CD14-positive monocyte (primary cell): ENCODE measurements around the gene CLDN7. TPM values are rescaled to one million over a fixed set of nuclear protein-coding genes. Genes with fewer than 3 reads are reported as not detected.
A peak's percentile ranks its signal among the peaks of the same experiment; 100 is the strongest.

Experiments used
- DNase-seq, 3 donors: peaks; one replicate each; pipeline ENCODE4 v3.0.0-alpha.2; 2011 to 2022
- H2AFZ ChIP-seq: 2 replicates; pipeline ENCODE4 v1.6.0; 2012; ENCODE audit warnings: mild to moderate bottlenecking, low read depth, low read length, inconsistent platforms; ENCODE audit not compliant: insufficient read depth, poor library complexity, severe bottlenecking
- H3K27ac ChIP-seq, 2 donors: 1 replicate in 1 of 2; 2 replicates in 1 of 2; pipeline ENCODE4 v1.5.1; 2012 to 2013; ENCODE audit warnings: low read length in 2 of 2, control low read depth in 1 of 2, inconsistent platforms in 1 of 2, low read depth in 1 of 2, mild to moderate bottlenecking in 1 of 2
- H3K27me3 ChIP-seq, 2 donors: one replicate each; pipeline versions ENCODE4 v1.6.0 to v1.6.1; 2011 to 2013; ENCODE audit warnings: low read length in 2 of 2; ENCODE audit not compliant: control insufficient read depth in 2 of 2, insufficient read depth in 2 of 2
- H3K36me3 ChIP-seq, 2 donors: replicated peaks in 1 of 2; 1 replicate in 1 of 2; 2 replicates in 1 of 2; pipeline versions ENCODE4 v1.5.1 to v1.6.1; 2012 to 2013; ENCODE audit warnings: low read length in 2 of 2, control low read depth in 1 of 2, inconsistent platforms in 1 of 2, mild to moderate bottlenecking in 1 of 2; ENCODE audit not compliant: insufficient read depth in 2 of 2, control insufficient read depth in 1 of 2
- H3K4me1 ChIP-seq, 2 donors: 1 replicate in 1 of 2; 2 replicates in 1 of 2; pipeline versions ENCODE4 v1.5.1 to v1.6.1; 2012 to 2013; ENCODE audit warnings: low read length in 2 of 2, control low read depth in 1 of 2, inconsistent platforms in 1 of 2, mild to moderate bottlenecking in 1 of 2, moderate library complexity in 1 of 2; ENCODE audit not compliant: insufficient read depth in 2 of 2, control insufficient read depth in 1 of 2
- H3K4me2 ChIP-seq: replicated peaks from 2 replicates; pipeline ENCODE3; 2012; ENCODE audit warnings: low read length, moderate library complexity, mild to moderate bottlenecking; ENCODE audit not compliant: poor library complexity, severe bottlenecking; ENCODE audit errors: extremely low read depth
- H3K4me3 ChIP-seq, 3 experiments: fragments of 200-600 bp in 1 of 3; sonication (generic) in 1 of 3; replicated peaks in 1 of 3; 1 replicate in 2 of 3; 2 replicates in 1 of 3; pipeline ENCODE4 v1.5.1; 2011 to 2013; ENCODE audit warnings: low read length in 3 of 3, mild to moderate bottlenecking in 3 of 3, control low read depth in 2 of 3, low read depth in 2 of 3, inconsistent platforms in 1 of 3, moderate library complexity in 1 of 3
- H3K79me2 ChIP-seq: 2 replicates; pipeline ENCODE4 v1.6.0; 2012; ENCODE audit warnings: mild to moderate bottlenecking, control low read depth, inconsistent platforms, low read length, moderate library complexity; ENCODE audit not compliant: insufficient read depth
- H3K9ac ChIP-seq: 2 replicates; pipeline ENCODE4 v1.6.0; 2017; ENCODE audit warnings: low read length, mild to moderate bottlenecking; ENCODE audit not compliant: insufficient read depth, poor library complexity, severe bottlenecking
- H3K9me3 ChIP-seq, 2 donors: replicated peaks in 1 of 2; 1 replicate in 1 of 2; 2 replicates in 1 of 2; pipeline versions ENCODE4 v1.5.1 to v1.6.1; 2012 to 2013; ENCODE audit warnings: low read length in 2 of 2, control low read depth in 1 of 2; ENCODE audit not compliant: control insufficient read depth in 1 of 2, insufficient read depth in 1 of 2
- H4K20me1 ChIP-seq: 2 replicates; pipeline ENCODE4 v1.6.0; 2012; ENCODE audit warnings: mild to moderate bottlenecking, low read length, control low read depth, moderate library complexity; ENCODE audit not compliant: insufficient read depth
- H3K27ac Mint-ChIP-seq, 7 donors: one replicate each; pipeline ENCODE4 v1.8.0; 2020; ENCODE audit warnings: mild to moderate bottlenecking in 7 of 7, mixed read lengths in 7 of 7, moderate library complexity in 6 of 7, inconsistent platforms in 2 of 7
- H3K27me3 Mint-ChIP-seq, 3 donors: one replicate each; pipeline ENCODE4 v1.8.0; 2021 to 2022; ENCODE audit warnings: low read depth in 3 of 3, mild to moderate bottlenecking in 3 of 3, mixed read lengths in 3 of 3, moderate library complexity in 3 of 3, inconsistent platforms in 1 of 3
- H3K36me3 Mint-ChIP-seq, 2 donors: one replicate each; pipeline ENCODE4 v1.8.0; 2020; ENCODE audit warnings: mixed read lengths in 2 of 2, inconsistent platforms in 1 of 2, mild to moderate bottlenecking in 1 of 2
- H3K4me1 Mint-ChIP-seq: one replicate; pipeline ENCODE4 v1.8.0; 2020; ENCODE audit warnings: mild to moderate bottlenecking, mixed read lengths
- H3K4me3 Mint-ChIP-seq, 2 donors: one replicate each; pipeline ENCODE4 v1.8.0; 2020; ENCODE audit warnings: mild to moderate bottlenecking in 2 of 2, mixed read lengths in 2 of 2, moderate library complexity in 1 of 2
- H3K9me3 Mint-ChIP-seq, 7 donors: one replicate each; pipeline ENCODE4 v1.8.0; 2020 to 2022; ENCODE audit warnings: mixed read lengths in 7 of 7, mild to moderate bottlenecking in 6 of 7, moderate library complexity in 6 of 7, inconsistent platforms in 2 of 7
- CTCF ChIP-seq: fragments of 200-600 bp; IDR thresholded peaks from one replicate; pipeline ENCODE4 v1.8.0; 2022; ENCODE audit warnings: antibody characterized with exemption, mild to moderate bottlenecking
- WGBS: methylation state at CpG from one replicate; pipeline ENCODE4 v1.1.5; 2013; ENCODE audit warnings: missing lambda C conversion rate; ENCODE audit not compliant: insufficient coverage; 5-methylcytosine and 5-hydroxymethylcytosine counted together
- intact Hi-C, 2 donors: fragments of 100-400 bp; cut with micrococcal nuclease; formaldehyde crosslinking; loops; one replicate each; pipeline versions ENCODE4 v1.15.0 to v1.15.1; 2023
- polyA plus RNA-seq, 3 donors: library from polyadenylated mRNA; depleted of rRNA in 1 of 3; unstranded in 2 of 3; stranded (reverse) in 1 of 3; fragments of 300-500 nt in 2 of 3; fragments of >200 nt in 1 of 3; fragmentation: Illumina TruSeq in 2 of 3; gene quantifications; 1 replicate in 2 of 3; 2 replicates in 1 of 3; pipeline ENCODE4 v1.2.3, GENCODE V29; 2012 to 2021

Gene CLDN7
- polyA plus RNA-seq, 3 donors = 0.49 to 13.4 (median 2.1) TPM

DNA sequence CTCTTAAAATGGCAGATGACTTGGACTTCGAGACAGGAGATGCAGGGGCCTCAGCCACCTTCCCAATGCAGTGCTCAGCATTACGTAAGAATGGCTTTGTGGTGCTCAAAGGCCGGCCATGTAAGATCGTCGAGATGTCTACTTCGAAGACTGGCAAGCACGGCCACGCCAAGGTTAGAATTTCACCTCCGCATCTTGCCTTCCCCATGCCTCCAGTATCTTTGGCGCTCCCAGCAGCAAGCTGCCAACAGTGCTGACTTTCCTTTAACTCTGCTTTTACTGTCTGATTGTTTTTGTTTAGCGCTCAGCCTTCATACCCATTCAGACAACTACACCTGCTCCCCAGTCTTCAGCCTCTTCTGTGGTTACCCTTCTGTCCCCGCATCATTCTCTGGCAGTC is 47.4 kb upstream of the CLDN7 start:
- H3K27me3 Mint-ChIP-seq = peaks cover 0 to 2% (median 0%) of the 10 kb centered on the region in 3 donors
- intact Hi-C loops = loop anchor here (2.0 to 10.0 kb wide), 5 partner anchors 19 to 375 kb away; partner anchors contain the start of genes PHF23 (in 2 of the 2), CTDNEP1 (in 1 of the 2), ELP5 (in 1 of the 2) and MPDU1 (in 1 of the 2)
- H3K4me2 ChIP-seq = peak overlapping the region; percentile 87
- DNase-seq = peak in 1 of 3 donors; percentile 4
- H3K27ac Mint-ChIP-seq = peak overlapping the region; percentile 94 to 98 (median 98)
- peak overlapping the region; percentile 93 for H3K9ac ChIP-seq
- peaks cover 48 to 54% of the 10 kb centered on the region in 2 donors for H3K36me3 Mint-ChIP-seq
- TF ChIP-seq CTCF = no peak
- H2AFZ ChIP-seq = no peak overlapping the region
- H4K20me1 ChIP-seq = peaks cover 63% of the 10 kb centered on the region
- peaks cover 66% of the 10 kb centered on the region for H3K79me2 ChIP-seq
- H3K36me3 ChIP-seq = peaks cover 46 to 48% of the 10 kb centered on the region in 2 donors
- H3K4me1 ChIP-seq = peaks cover 38% of the 10 kb centered on the region in 2 donors
- peak overlapping the region; percentile 85 to 93 for H3K4me3 Mint-ChIP-seq
- peaks cover 43% of the 10 kb centered on the region for H3K4me1 Mint-ChIP-seq
- H3K9me3 Mint-ChIP-seq = no peaks in the 10 kb centered on the region
- H3K27me3 ChIP-seq = no peaks in the 10 kb centered on the region
- no peaks in the 10 kb centered on the region for H3K9me3 ChIP-seq
- H3K4me3 ChIP-seq = peak overlapping the region in 1 of 3 experiments; percentile 97
- 75% methylated on average over 12 of the region's 12 CpGs for WGBS
- H3K27ac ChIP-seq = peak overlapping the region; percentile 95 to 96

DNA sequence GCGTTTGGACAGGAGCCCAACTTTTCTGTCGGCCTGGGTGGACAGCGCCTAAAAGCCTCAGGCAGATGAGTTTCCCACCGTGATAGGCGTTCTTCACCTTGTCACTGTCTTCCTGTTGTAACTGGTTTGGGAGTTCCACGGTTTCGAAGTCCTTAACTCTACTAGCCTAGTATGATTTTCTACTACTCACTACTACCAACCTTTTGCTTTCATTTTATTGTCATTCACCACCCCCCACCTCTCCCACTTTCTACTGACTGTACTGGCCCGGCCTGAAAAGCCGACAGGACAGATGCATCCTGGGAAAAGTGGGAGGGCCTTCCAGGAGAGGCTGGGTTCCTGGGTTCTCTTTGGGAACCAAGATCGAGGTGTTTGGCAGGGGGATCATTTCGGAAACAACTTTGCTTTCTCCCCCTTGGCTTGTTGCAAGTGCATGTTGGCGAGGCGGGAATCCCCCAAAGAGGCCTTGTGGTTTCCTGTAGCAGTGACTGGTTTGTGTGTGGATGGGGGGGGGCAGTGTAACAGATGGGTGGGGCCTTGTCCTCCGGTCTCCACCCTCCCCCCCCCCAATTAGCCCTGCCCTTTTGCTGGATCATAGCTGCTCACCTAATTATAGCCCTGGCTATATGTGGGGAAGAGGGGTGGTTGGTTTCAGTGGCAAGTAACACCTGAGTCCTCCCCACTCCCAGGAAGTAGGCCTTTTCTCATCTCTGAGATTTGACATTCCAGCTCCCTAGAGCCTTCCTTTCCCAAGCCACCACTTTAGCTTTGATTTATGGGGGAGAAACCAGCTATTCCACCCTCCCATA is 46.6 kb upstream of the CLDN7 start:
- no peak overlapping the region for H2AFZ ChIP-seq
- H3K9ac ChIP-seq = peak overlapping the region; percentile 93
- H3K79me2 ChIP-seq = peaks cover 58% of the 10 kb centered on the region
- peaks cover 58% of the 10 kb centered on the region for H4K20me1 ChIP-seq
- TF ChIP-seq CTCF = no peak
- H3K4me3 Mint-ChIP-seq = peak overlapping the region; percentile 85 to 93
- H3K27ac ChIP-seq = peak overlapping the region; percentile 95 to 96
- H3K4me3 ChIP-seq = peak overlapping the region; percentile 66 to 97 (median 72)
- peaks cover 35% of the 10 kb centered on the region for H3K4me1 Mint-ChIP-seq
- no peaks in the 10 kb centered on the region for H3K9me3 Mint-ChIP-seq
- H3K9me3 ChIP-seq = no peaks in the 10 kb centered on the region
- no peaks in the 10 kb centered on the region for H3K27me3 ChIP-seq
- H3K36me3 ChIP-seq = peaks cover 44 to 45% of the 10 kb centered on the region in 2 donors
- H3K4me1 ChIP-seq = peaks cover 30% of the 10 kb centered on the region in 2 donors
- intact Hi-C loops = loop anchor here (2.0 to 10.0 kb wide), 5 partner anchors 20 to 376 kb away; partner anchors contain the start of genes PHF23 (in 2 of the 2), CTDNEP1 (in 1 of the 2), ELP5 (in 1 of the 2) and MPDU1 (in 1 of the 2)
- 0% methylated on average over 5 of the region's 14 CpGs for WGBS
- peaks cover 0 to 2% (median 0%) of the 10 kb centered on the region in 3 donors for H3K27me3 Mint-ChIP-seq
- H3K4me2 ChIP-seq = peak overlapping the region; percentile 87
- peak overlapping the region; percentile 94 to 98 (median 98) for H3K27ac Mint-ChIP-seq
- peak; percentile 74 to 96 (median 85) for DNase-seq
- peaks cover 44 to 48% of the 10 kb centered on the region in 2 donors for H3K36me3 Mint-ChIP-seq
